H9 (cell line): ENCODE data around the gene PTPRN2. TPM values are rescaled to one million over a fixed set of nuclear protein-coding genes. Genes with fewer than 3 reads are reported as not detected.

Experiments used
- DNase-seq: peaks from one replicate; pipeline ENCODE4 v3.0.0-alpha.2; 2017
- H2AFZ ChIP-seq: one replicate; pipeline ENCODE4 v1.6.1; 2013; ENCODE audit warnings: mild to moderate bottlenecking, low read length, control low read depth, moderate library complexity
- H2AK5ac ChIP-seq: 2 replicates; pipeline ENCODE4 v1.6.1; 2013; ENCODE audit warnings: low read length, control low read depth, mixed read lengths; ENCODE audit not compliant: insufficient read length
- H2BK120ac ChIP-seq: one replicate; pipeline ENCODE4 v1.6.1; 2013; ENCODE audit warnings: low read depth, mild to moderate bottlenecking, low read length, control low read depth, inconsistent platforms; ENCODE audit not compliant: poor library complexity, severe bottlenecking
- H2BK12ac ChIP-seq: 2 replicates; pipeline ENCODE4 v1.6.1; 2013; ENCODE audit warnings: low read length, control low read depth, mixed read lengths, low read depth; ENCODE audit not compliant: insufficient read length
- H2BK15ac ChIP-seq: 2 replicates; pipeline ENCODE4 v1.6.1; 2013; ENCODE audit warnings: low read depth, low read length, control low read depth
- H2BK20ac ChIP-seq: one replicate; pipeline ENCODE4 v1.6.1; 2013; ENCODE audit warnings: low read depth, mild to moderate bottlenecking, low read length, control low read depth, inconsistent platforms; ENCODE audit not compliant: poor library complexity, severe bottlenecking
- H2BK5ac ChIP-seq: 2 replicates; pipeline ENCODE4 v1.6.1; 2013; ENCODE audit warnings: low read length, control low read depth, mixed read lengths; ENCODE audit not compliant: insufficient read length
- H3K14ac ChIP-seq: 2 replicates; pipeline ENCODE4 v1.6.1; 2013; ENCODE audit warnings: low read length, control low read depth; ENCODE audit not compliant: insufficient read depth
- H3K18ac ChIP-seq: 2 replicates; pipeline ENCODE4 v1.6.1; 2013; ENCODE audit warnings: low read depth, mild to moderate bottlenecking, mixed read lengths, low read length, control low read depth; ENCODE audit not compliant: insufficient read length
- H3K23ac ChIP-seq: 2 replicates; pipeline ENCODE4 v1.6.1; 2013; ENCODE audit warnings: low read length, control low read depth, mixed read lengths, low read depth; ENCODE audit not compliant: insufficient read length
- H3K23me2 ChIP-seq: 2 replicates; pipeline ENCODE4 v1.6.1; 2013; ENCODE audit warnings: low read depth, mild to moderate bottlenecking, mixed read lengths, low read length, control low read depth; ENCODE audit not compliant: insufficient read length, poor library complexity, severe bottlenecking
- H3K27ac ChIP-seq: 2 replicates; pipeline ENCODE4 v1.5.1; 2013; ENCODE audit warnings: low read length, control low read depth, mixed read lengths, low read depth; ENCODE audit not compliant: insufficient read length
- H3K27me3 ChIP-seq: 2 replicates; pipeline ENCODE4 v1.6.1; 2013; ENCODE audit warnings: low read length, control low read depth, inconsistent platforms; ENCODE audit not compliant: insufficient read depth
- H3K4ac ChIP-seq: 2 replicates; pipeline ENCODE4 v1.6.1; 2013; ENCODE audit warnings: low read depth, mild to moderate bottlenecking, control low read depth, inconsistent platforms, low read length, moderate library complexity
- H3K4me1 ChIP-seq: 2 replicates; pipeline ENCODE4 v1.6.1; 2013; ENCODE audit warnings: low read length, control low read depth, inconsistent platforms; ENCODE audit not compliant: insufficient read depth
- H3K4me2 ChIP-seq: 2 replicates; pipeline ENCODE4 v1.6.1; 2013; ENCODE audit warnings: low read length, control low read depth, mixed read lengths; ENCODE audit not compliant: insufficient read length, insufficient read depth
- H3K56ac ChIP-seq: 2 replicates; pipeline ENCODE4 v1.6.1; 2013; ENCODE audit warnings: low read depth, mild to moderate bottlenecking, mixed read lengths, low read length, control low read depth; ENCODE audit not compliant: insufficient read length
- H3K79me1 ChIP-seq: 2 replicates; pipeline ENCODE4 v1.6.1; 2013; ENCODE audit warnings: low read depth, mild to moderate bottlenecking, moderate library complexity, low read length, control low read depth, inconsistent platforms; ENCODE audit not compliant: insufficient read depth, poor library complexity, severe bottlenecking
- H3K79me2 ChIP-seq: 2 replicates; pipeline ENCODE4 v1.6.1; 2013; ENCODE audit warnings: low read length, control low read depth, inconsistent platforms; ENCODE audit not compliant: insufficient read depth
- H3K9ac ChIP-seq: 2 replicates; pipeline ENCODE4 v1.6.1; 2013; ENCODE audit warnings: low read length, control low read depth, mixed read lengths; ENCODE audit not compliant: insufficient read length; ENCODE audit errors: extremely low read depth
- H3K9me3 ChIP-seq: one replicate; pipeline ENCODE4 v1.6.1; 2013; ENCODE audit warnings: low read depth, low read length, inconsistent platforms; ENCODE audit not compliant: control insufficient read depth
- H3T11ph ChIP-seq: one replicate; pipeline ENCODE4 v1.6.1; 2013; ENCODE audit warnings: mild to moderate bottlenecking, low read length, control low read depth, inconsistent platforms
- H4K20me1 ChIP-seq: one replicate; pipeline ENCODE4 v1.6.1; 2013; ENCODE audit not compliant: control insufficient read depth, insufficient read length, insufficient read depth
- H4K5ac ChIP-seq: 2 replicates; pipeline ENCODE4 v1.6.1; 2013; ENCODE audit warnings: low read depth, mild to moderate bottlenecking, mixed read lengths, low read length, control low read depth; ENCODE audit not compliant: insufficient read length
- H4K8ac ChIP-seq: replicated peaks from 2 replicates; pipeline ENCODE4 v1.6.1; 2013; ENCODE audit warnings: low read length, control low read depth, mixed read lengths, low read depth; ENCODE audit not compliant: insufficient read length
- H4K91ac ChIP-seq: 2 replicates; pipeline ENCODE4 v1.6.1; 2013; ENCODE audit warnings: low read depth, mild to moderate bottlenecking, moderate library complexity, mixed read lengths, low read length, control low read depth; ENCODE audit not compliant: insufficient read length
- H3K27ac Mint-ChIP-seq, 3 experiments: 2 replicates in 2 of 3; 3 replicates in 1 of 3; pipeline ENCODE4 v1.8.0; 2020 to 2021; ENCODE audit warnings: mixed read lengths in 3 of 3, mild to moderate bottlenecking in 1 of 3, moderate library complexity in 1 of 3
- H3K27me3 Mint-ChIP-seq: 2 replicates; pipeline ENCODE4 v1.8.0; 2021; ENCODE audit warnings: low read depth, mild to moderate bottlenecking, moderate library complexity, mixed read lengths
- H3K36me3 Mint-ChIP-seq, 3 experiments: 2 replicates in 2 of 3; 3 replicates in 1 of 3; pipeline ENCODE4 v1.8.0; 2020 to 2021; ENCODE audit warnings: low read depth in 3 of 3, mixed read lengths in 3 of 3; ENCODE audit not compliant: insufficient read depth in 1 of 3
- H3K4me1 Mint-ChIP-seq, 2 experiments: 2 replicates each; pipeline ENCODE4 v1.8.0; 2020; ENCODE audit warnings: mixed read lengths in 2 of 2
- H3K4me3 Mint-ChIP-seq, 2 experiments: 2 replicates in 1 of 2; 3 replicates in 1 of 2; pipeline ENCODE4 v1.8.0; 2020 to 2021; ENCODE audit warnings: mild to moderate bottlenecking in 2 of 2, mixed read lengths in 2 of 2, moderate library complexity in 1 of 2
- H3K9me3 Mint-ChIP-seq, 2 experiments: 2 replicates in 1 of 2; 3 replicates in 1 of 2; pipeline ENCODE4 v1.8.0; 2020; ENCODE audit warnings: mild to moderate bottlenecking in 2 of 2, mixed read lengths in 2 of 2, moderate library complexity in 1 of 2
- WGBS: extraction: QIAGEN DNeasy Blood & Tissue Kit; methylation state at CpG from one replicate; pipeline ENCODE4 v1.1.7; 2013; ENCODE audit warnings: missing lambda C conversion rate, low lambda C conversion rate, mixed read lengths; ENCODE audit not compliant: insufficient read length; ENCODE audit errors: extremely low coverage; 5-methylcytosine and 5-hydroxymethylcytosine counted together
- total RNA-seq: library from RNA; stranded (reverse); gene quantifications from 2 replicates; pipeline ENCODE4 v1.2.1, GENCODE V29; 2021
- TF ChIP-seq, protein P1 (sequence below): fragments of 200-600 bp; sonication (generic); conservative IDR thresholded peaks from 3 replicates; pipeline ENCODE4 v1.8.0; 2021; ENCODE audit warnings: antibody characterized with exemption, mild to moderate bottlenecking

The PTPRN2 gene
- total RNA-seq, 1 experiment from 2014 or later: 5.2 TPM

DNA sequence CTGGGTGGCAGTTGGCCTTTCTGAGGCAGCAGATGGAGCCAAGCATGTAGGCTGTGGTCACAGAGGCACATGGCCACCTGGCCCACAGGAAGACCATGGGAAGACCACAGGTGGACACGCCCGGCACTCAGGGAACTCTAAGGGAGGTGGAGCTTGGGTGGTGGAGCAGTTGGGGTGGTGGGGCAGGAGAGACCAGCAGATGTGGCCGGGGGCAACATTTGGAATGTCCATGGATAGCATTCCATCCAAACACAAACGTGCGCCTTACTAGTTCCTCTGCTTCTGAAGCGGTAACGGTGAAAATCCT, 290.9 kb downstream of the PTPRN2 start:
- no peak overlapping the region for H3K4me3 Mint-ChIP-seq
- Histone ChIP-seq H2BK15ac (no peak overlapping the region), H4K8ac (no peak overlapping the region), H3K9ac (no peak overlapping the region), H4K91ac (no peak overlapping the region), H2AK5ac (no peak overlapping the region), H2BK12ac (no peak overlapping the region), H3K14ac (no peak overlapping the region), H2BK20ac (no peak overlapping the region), H3K4me2 (no peak overlapping the region), H3K23me2 (no peaks in the 10 kb centered on the region), H3K9me3 (no peaks in the 10 kb centered on the region), H3K4ac (no peak overlapping the region), H3K79me1 (no peaks in the 10 kb centered on the region), H2AFZ (no peak overlapping the region), H4K5ac (no peak overlapping the region), H3K56ac (no peak overlapping the region), H3K27ac (no peak overlapping the region), H3K4me1 (0 out of 2 replicates have a peak, but pooled peaks cover 6% of the 10 kb centered on the region), H3K27me3 (no peaks in the 10 kb centered on the region), H3K23ac (no peak overlapping the region), H2BK5ac (no peak overlapping the region), H2BK120ac (no peak overlapping the region), H3K79me2 (no peaks in the 10 kb centered on the region), H3K18ac (no peak overlapping the region), H4K20me1 (no peaks in the 10 kb centered on the region), H3T11ph (no peak overlapping the region)
- H3K27me3 Mint-ChIP-seq: peaks cover 1% of the 10 kb centered on the region; the same call in 1 of the 2 replicates
- H3K27ac Mint-ChIP-seq: no peak overlapping the region; a peak in 2 of 7 replicates
- DNase-seq: peak; percentile 16
- peaks cover 6 to 23% (median 7%) of the 10 kb centered on the region in 3 experiments for H3K36me3 Mint-ChIP-seq
- H3K4me1 Mint-ChIP-seq: peaks cover 27 to 35% of the 10 kb centered on the region in 2 experiments
- peaks cover 17 to 24% of the 10 kb centered on the region in 2 experiments for H3K9me3 Mint-ChIP-seq
- TF ChIP-seq, protein P1, sequence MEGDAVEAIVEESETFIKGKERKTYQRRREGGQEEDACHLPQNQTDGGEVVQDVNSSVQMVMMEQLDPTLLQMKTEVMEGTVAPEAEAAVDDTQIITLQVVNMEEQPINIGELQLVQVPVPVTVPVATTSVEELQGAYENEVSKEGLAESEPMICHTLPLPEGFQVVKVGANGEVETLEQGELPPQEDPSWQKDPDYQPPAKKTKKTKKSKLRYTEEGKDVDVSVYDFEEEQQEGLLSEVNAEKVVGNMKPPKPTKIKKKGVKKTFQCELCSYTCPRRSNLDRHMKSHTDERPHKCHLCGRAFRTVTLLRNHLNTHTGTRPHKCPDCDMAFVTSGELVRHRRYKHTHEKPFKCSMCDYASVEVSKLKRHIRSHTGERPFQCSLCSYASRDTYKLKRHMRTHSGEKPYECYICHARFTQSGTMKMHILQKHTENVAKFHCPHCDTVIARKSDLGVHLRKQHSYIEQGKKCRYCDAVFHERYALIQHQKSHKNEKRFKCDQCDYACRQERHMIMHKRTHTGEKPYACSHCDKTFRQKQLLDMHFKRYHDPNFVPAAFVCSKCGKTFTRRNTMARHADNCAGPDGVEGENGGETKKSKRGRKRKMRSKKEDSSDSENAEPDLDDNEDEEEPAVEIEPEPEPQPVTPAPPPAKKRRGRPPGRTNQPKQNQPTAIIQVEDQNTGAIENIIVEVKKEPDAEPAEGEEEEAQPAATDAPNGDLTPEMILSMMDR: no peak
- WGBS: no CpG with 5 or more reads among the region's 7 CpGs
